H1 (cell line): ENCODE results near the gene DMPK.
A peak's percentile ranks its signal among the peaks of the same experiment; 100 is the strongest.

Source experiments
- BRCA1 ChIP-seq: IDR thresholded peaks from 2 replicates; pipeline ENCODE4 v1.6.1; 2012; ENCODE audit warnings: low read depth, low read length, improper control_type of control experiment
- POLR2AphosphoS5 ChIP-seq: IDR thresholded peaks from 2 replicates; pipeline ENCODE4 v1.6.1; 2011; ENCODE audit warnings: low read depth, low read length
- RXRA ChIP-seq: IDR thresholded peaks from 2 replicates; pipeline ENCODE4 v1.6.1; 2011; ENCODE audit warnings: low read depth, mild to moderate bottlenecking, low read length, moderate library complexity; ENCODE audit not compliant: insufficient read depth
- SUZ12 ChIP-seq: fragments of 200-600 bp; sonication (generic); IDR thresholded peaks from 2 replicates; pipeline ENCODE4 v1.6.1; 2012; ENCODE audit warnings: mild to moderate bottlenecking, inconsistent platforms, low read length, moderate library complexity, mixed read lengths
- TAF7 ChIP-seq: optimal IDR thresholded peaks from 2 replicates; pipeline ENCODE3; 2011; ENCODE audit warnings: low read depth, mild to moderate bottlenecking, inconsistent platforms, low read length, moderate library complexity, borderline replicate concordance
- USF2 ChIP-seq: IDR thresholded peaks from 2 replicates; pipeline ENCODE4 v1.6.1; 2011; ENCODE audit warnings: low read length, improper control_type of control experiment
- ZNF274 ChIP-seq: IDR thresholded peaks from 2 replicates; pipeline ENCODE4 v1.7.0; 2012; ENCODE audit warnings: low read length, borderline replicate concordance; ENCODE audit errors: extremely low read depth

DNA sequence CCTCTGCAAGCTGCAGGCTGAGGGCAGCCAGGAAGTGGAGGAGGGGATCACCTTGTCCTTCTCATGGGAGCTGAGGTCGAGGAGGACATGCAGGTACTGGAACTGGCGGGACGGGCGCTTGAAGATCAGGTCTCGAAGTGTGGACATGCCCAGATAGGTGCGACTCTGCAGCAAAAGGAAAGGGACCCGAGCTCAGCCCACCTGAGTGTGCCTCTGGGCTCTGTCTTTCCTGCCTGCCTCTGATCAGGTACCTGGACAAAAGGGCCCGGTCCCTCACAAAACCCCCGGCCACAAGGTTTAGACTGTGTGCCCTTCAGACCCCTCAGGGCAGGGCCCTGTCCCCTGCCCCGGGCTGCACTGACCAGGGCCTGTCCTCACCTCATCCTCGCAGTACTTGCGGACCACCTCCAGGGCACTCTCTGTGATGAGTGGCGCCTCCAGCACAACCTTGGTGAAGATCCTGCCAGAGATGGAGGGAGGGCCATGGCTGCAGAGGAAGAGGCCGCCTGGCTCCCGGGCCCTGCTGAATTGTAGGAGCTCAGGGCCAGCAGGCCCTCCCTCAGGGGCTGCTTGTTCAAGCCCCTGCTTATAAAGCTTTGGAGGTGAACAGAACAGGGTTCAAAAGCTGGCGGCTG lies 45.3 kb upstream of the DMPK start:
- TF ChIP-seq SUZ12 (no peak), TAF7 (no peak), ZNF274 (no peak), BRCA1 (no peak), RXRA (no peak), POLR2AphosphoS5 (peak; percentile 24; the same call in 1 of the 2 replicates), USF2 (no peak)
